ENCODE measurements around the gene ACTR6. TPM values are rescaled to one million over a fixed set of nuclear protein-coding genes. Genes with fewer than 3 reads are reported as not detected.

The ACTR6 gene
- total and polyA plus RNA-seq, 10 of the 15 experiments (the other 5 are each of a cell fraction or from before 2014, with no cell fraction given), result 17.4 to 62.4 (median 40.5) TPM

GRCh38 chr12:100208834-100209233, 8.2 kb downstream of the ACTR6 start:
- ChIA-PET RAD21 (ENCODE audit: unreplicated experiment) (no interaction called here), POLR2A (no interaction called here), SMC1A (ENCODE audit: uncharacterized antibody, unreplicated experiment) (no interaction called here), CTCF (interaction anchor here (1.3 kb wide), 1 partner anchor 196 kb away, joined by 4 read pairs; no protein-coding TSS in a partner anchor)
- peaks cover 7% of the 10 kb centered on the region for H3K79me2 ChIP-seq (ENCODE audit: control insufficient read depth, insufficient read depth, low read length)
- peaks cover 2 to 13% of the 10 kb centered on the region in 2 experiments; a peak in 3 of 4 replicates for H3K36me3 ChIP-seq (ENCODE audit: control insufficient read depth in 2 of 2, insufficient read depth in 2 of 2, low read length in 1 of 2)
- no TSS peak for BruUV-seq (replicated peaks)
- no peaks in the 10 kb centered on the region for H3K9me3 ChIP-seq (replicated peaks; ENCODE audit: control insufficient read depth, insufficient read depth, low read length)
- DNase-seq (ENCODE audit: low read depth, low spot score) (no peak), FAIRE-seq (no peak), ATAC-seq (no peak)
- H2AFZ ChIP-seq (ENCODE audit: control insufficient read depth, low read depth, low read length), result no peak overlapping the region
- intact Hi-C loops (cut with micrococcal nuclease; ENCODE audit: unreplicated experiment) (no loop called here), in situ Hi-C loops (cut with MboI) (no loop called here)
- no peak overlapping the region for H3K27ac ChIP-seq (ENCODE audit: control insufficient read depth, insufficient read depth)
- no peaks in the 10 kb centered on the region for H4K20me1 ChIP-seq (ENCODE audit: control insufficient read depth, insufficient read depth)
- H3K27me3 ChIP-seq (replicated peaks in 1 of 2; ENCODE audit: control insufficient read depth in 2 of 2, insufficient read depth in 2 of 2, low read length in 1 of 2), result no peaks in the 10 kb centered on the region
- WGBS (ENCODE audit: insufficient coverage, insufficient replicate concordance, low lambda C conversion rate, missing lambda C conversion rate), result 95% methylated on average over 5 of the region's 5 CpGs
- no peak overlapping the region for H3K4me3 ChIP-seq
- TF ChIP-seq NR2C1 (IDR thresholded peaks at IDR 0.05) (no peak), ZBED1 (IDR thresholded peaks at IDR 0.05; ENCODE audit: borderline replicate concordance) (no peak), FOS (IDR thresholded peaks at IDR 0.05; ENCODE audit: borderline replicate concordance, extremely low read depth, insufficient read length) (no peak), BACH1 (IDR thresholded peaks at IDR 0.05; ENCODE audit: borderline replicate concordance) (no peak), IRF3 (IDR thresholded peaks at IDR 0.05) (no peak), PBX3 (IDR thresholded peaks at IDR 0.05; ENCODE audit: insufficient replicate concordance, low read depth, low read length) (no peak), JUNB (IDR thresholded peaks at IDR 0.05) (no peak), RFX5 (IDR thresholded peaks at IDR 0.05; ENCODE audit: low read depth, low read length) (no peak), LARP7 (IDR thresholded peaks at IDR 0.05) (no peak), NRF1 (conservative IDR thresholded peaks at IDR 0.05; ENCODE audit: low read depth, low read length) (no peak)
- H3K9ac ChIP-seq (ENCODE audit: control insufficient read depth, insufficient read depth, low read length), result no peak overlapping the region
- no peak overlapping the region for H3K4me2 ChIP-seq (ENCODE audit: control insufficient read depth, insufficient read depth)
- H3K4me1 ChIP-seq (ENCODE audit: control insufficient read depth, insufficient read depth, low read length), result no peaks in the 10 kb centered on the region

Measured in GM12878 (cell line).